Measurements from ENCODE around the gene TMEM178A. TPM values are rescaled to one million over a fixed set of nuclear protein-coding genes. Genes with fewer than 3 reads are reported as not detected.

The TMEM178A gene
- total RNA-seq, 2 experiments from 2014 or later = 0.22 to 0.53 TPM

GRCh38 chr2:39659765-39660611, 5.7 kb upstream of the TMEM178A start:
- no peak for DNase-seq
- peaks cover 5 to 14% of the 10 kb centered on the region in 2 experiments for H3K27me3 ChIP-seq (ENCODE audit: control insufficient read depth in 1 of 2, insufficient read depth in 2 of 2, low read length in 2 of 2)
- intact Hi-C loops (cut with DNase I, micrococcal nuclease) = no loop called here
- no peak for ATAC-seq (ENCODE audit: poor library complexity)
- CTCF ChIA-PET = no interaction called here
- Mint-ChIP-seq H3K4me1 (ENCODE audit: low read depth) (no peaks in the 10 kb centered on the region), H3K27me3 (peaks cover 41% of the 10 kb centered on the region), H3K36me3 (ENCODE audit: low read depth) (no peaks in the 10 kb centered on the region), H3K4me3 (no peak overlapping the region), H3K27ac (no peak overlapping the region), H3K9me3 (no peaks in the 10 kb centered on the region)
- no peaks in the 10 kb centered on the region for H3K4me1 ChIP-seq (ENCODE audit: insufficient read depth, low read length)
- TF ChIP-seq, protein P1, sequence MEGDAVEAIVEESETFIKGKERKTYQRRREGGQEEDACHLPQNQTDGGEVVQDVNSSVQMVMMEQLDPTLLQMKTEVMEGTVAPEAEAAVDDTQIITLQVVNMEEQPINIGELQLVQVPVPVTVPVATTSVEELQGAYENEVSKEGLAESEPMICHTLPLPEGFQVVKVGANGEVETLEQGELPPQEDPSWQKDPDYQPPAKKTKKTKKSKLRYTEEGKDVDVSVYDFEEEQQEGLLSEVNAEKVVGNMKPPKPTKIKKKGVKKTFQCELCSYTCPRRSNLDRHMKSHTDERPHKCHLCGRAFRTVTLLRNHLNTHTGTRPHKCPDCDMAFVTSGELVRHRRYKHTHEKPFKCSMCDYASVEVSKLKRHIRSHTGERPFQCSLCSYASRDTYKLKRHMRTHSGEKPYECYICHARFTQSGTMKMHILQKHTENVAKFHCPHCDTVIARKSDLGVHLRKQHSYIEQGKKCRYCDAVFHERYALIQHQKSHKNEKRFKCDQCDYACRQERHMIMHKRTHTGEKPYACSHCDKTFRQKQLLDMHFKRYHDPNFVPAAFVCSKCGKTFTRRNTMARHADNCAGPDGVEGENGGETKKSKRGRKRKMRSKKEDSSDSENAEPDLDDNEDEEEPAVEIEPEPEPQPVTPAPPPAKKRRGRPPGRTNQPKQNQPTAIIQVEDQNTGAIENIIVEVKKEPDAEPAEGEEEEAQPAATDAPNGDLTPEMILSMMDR (IDR thresholded peaks at IDR 0.05) = no peak
- no peak overlapping the region for H3K27ac ChIP-seq (ENCODE audit: low read depth in 1 of 2, low read length in 2 of 2)
- peaks cover 0 to 3% of the 10 kb centered on the region in 2 experiments for H3K9me3 ChIP-seq (ENCODE audit: control insufficient read depth in 1 of 2, insufficient read depth in 1 of 2, low read length in 2 of 2)
- H3K4me3 ChIP-seq (ENCODE audit: low read length) = no peak overlapping the region
- no peaks in the 10 kb centered on the region for H3K36me3 ChIP-seq (ENCODE audit: insufficient read depth, low read length)
- POLR2A ChIA-PET = no interaction called here

GRCh38 chr2:39660612-39661236, 5.0 kb upstream of the TMEM178A start:
- intact Hi-C loops (cut with DNase I, micrococcal nuclease) = no loop called here
- TF ChIP-seq, protein P1 (IDR thresholded peaks at IDR 0.05) = no peak
- H3K36me3 Mint-ChIP-seq (ENCODE audit: low read depth) = no peaks in the 10 kb centered on the region
- H3K27ac ChIP-seq (ENCODE audit: low read depth in 1 of 2, low read length in 2 of 2) = no peak overlapping the region
- H3K9me3 ChIP-seq (ENCODE audit: control insufficient read depth in 1 of 2, insufficient read depth in 1 of 2, low read length in 2 of 2) = no peaks in the 10 kb centered on the region
- no peaks in the 10 kb centered on the region for H3K4me1 Mint-ChIP-seq (ENCODE audit: low read depth)
- ChIA-PET CTCF (no interaction called here), POLR2A (no interaction called here)
- ATAC-seq (ENCODE audit: poor library complexity) (no peak), DNase-seq (no peak)
- peaks cover 9 to 18% of the 10 kb centered on the region in 2 experiments for H3K27me3 ChIP-seq (ENCODE audit: control insufficient read depth in 1 of 2, insufficient read depth in 2 of 2, low read length in 2 of 2)
- H3K4me3 Mint-ChIP-seq = no peak overlapping the region
- H3K36me3 ChIP-seq (ENCODE audit: insufficient read depth, low read length) = no peaks in the 10 kb centered on the region
- H3K4me1 ChIP-seq (ENCODE audit: insufficient read depth, low read length) = no peaks in the 10 kb centered on the region
- H3K9me3 Mint-ChIP-seq = no peaks in the 10 kb centered on the region
- H3K27me3 Mint-ChIP-seq = peaks cover 45% of the 10 kb centered on the region
- H3K27ac Mint-ChIP-seq = no peak overlapping the region
- H3K4me3 ChIP-seq (ENCODE audit: low read length) = no peak overlapping the region

GRCh38 chr2:39661826-39662225, 3.9 kb upstream of the TMEM178A start:
- H3K27me3 Mint-ChIP-seq = peaks cover 47% of the 10 kb centered on the region
- H3K4me1 ChIP-seq (ENCODE audit: insufficient read depth, low read length) = peaks cover 4% of the 10 kb centered on the region
- H3K36me3 Mint-ChIP-seq (ENCODE audit: low read depth) = no peaks in the 10 kb centered on the region
- intact Hi-C loops (cut with DNase I, micrococcal nuclease) = no loop called here
- POLR2A ChIA-PET = no interaction called here
- no peak overlapping the region for H3K4me3 Mint-ChIP-seq
- no peaks in the 10 kb centered on the region for H3K36me3 ChIP-seq (ENCODE audit: insufficient read depth, low read length)
- no peak overlapping the region for H3K4me3 ChIP-seq (ENCODE audit: low read length)
- CTCF ChIA-PET = no interaction called here
- no peak for ATAC-seq (ENCODE audit: poor library complexity)
- H3K4me1 Mint-ChIP-seq (ENCODE audit: low read depth) = peaks cover 4% of the 10 kb centered on the region
- no peak overlapping the region for H3K27ac ChIP-seq (ENCODE audit: low read depth in 1 of 2, low read length in 2 of 2)
- TF ChIP-seq, protein P1 (IDR thresholded peaks at IDR 0.05) = no peak
- H3K27ac Mint-ChIP-seq = no peak overlapping the region
- H3K27me3 ChIP-seq (ENCODE audit: control insufficient read depth in 1 of 2, insufficient read depth in 2 of 2, low read length in 2 of 2) = peaks cover 12 to 24% of the 10 kb centered on the region in 2 experiments
- DNase-seq = no peak
- no peaks in the 10 kb centered on the region for H3K9me3 Mint-ChIP-seq
- no peaks in the 10 kb centered on the region for H3K9me3 ChIP-seq (ENCODE audit: control insufficient read depth in 1 of 2, insufficient read depth in 1 of 2, low read length in 2 of 2)

All from CD4-positive, alpha-beta T cell (primary cell).